Stimulated activated CD8-positive, alpha-beta memory T cell treated with anti-CD3 and anti-CD28 coated beads, Interleukin-15, amount 100 ng/mL, for 48 hours (primary cell): ENCODE data around the gene FUNDC1.

Experiments
- DNase-seq, 2 donors: peaks; one replicate each; pipeline ENCODE4 v3.0.0-alpha.2; 2020; ENCODE audit warnings: low read depth in 2 of 2

Gene FUNDC1

GRCh38 chrX:44480591-44480990 is 62.1 kb downstream of the FUNDC1 start:
- no peak for DNase-seq

- no peak for DNase-seq
Observed at GRCh38 chrX:44474410-44474809, 68.2 kb downstream of the FUNDC1 start.
